HEK293T (cell line): ENCODE data around the gene ELOA.
A peak's percentile ranks its signal among the peaks of the same experiment; 100 is the strongest.

Experiments used
- CTCF ChIA-PET: fragments of 350-600 bp; formaldehyde crosslinking; extraction: SDS; loops from one replicate; lab custom pipeline; 2021; ENCODE audit warnings: antibody characterized with exemption, inconsistent platforms; lab: Yijun Ruan, JAX
- POLR2A ChIA-PET: fragments of 350-600 bp; formaldehyde crosslinking; extraction: SDS; loops from one replicate; lab custom pipeline; 2020; ENCODE audit warnings: antibody characterized with exemption, inconsistent platforms; lab: Yijun Ruan, JAX
- DNase-seq: peaks from one replicate; pipeline ENCODE4 v3.0.0; 2012; ENCODE audit warnings: mixed read lengths; ENCODE audit errors: extremely low spot score
- ARNT ChIP-seq: fragments of 450-650 bp; IDR thresholded peaks from 2 replicates; pipeline ENCODE4 v1.6.1; 2017; ENCODE audit warnings: mild to moderate bottlenecking
- BHLHE40 ChIP-seq: fragments of 450-650 bp; IDR thresholded peaks from 2 replicates; pipeline ENCODE4 v1.6.1; 2016; ENCODE audit warnings: mild to moderate bottlenecking, moderate library complexity, borderline replicate concordance
- CTBP1 ChIP-seq: fragments of 450-650 bp; IDR thresholded peaks from 2 replicates; pipeline ENCODE4 v1.6.1; 2016; ENCODE audit warnings: borderline replicate concordance
- ELF4 ChIP-seq: fragments of 450-650 bp; IDR thresholded peaks from 2 replicates; pipeline ENCODE4 v1.6.1; 2017; ENCODE audit warnings: antibody characterized with exemption
- FOXA1 ChIP-seq: fragments of 450-650 bp; IDR thresholded peaks from 2 replicates; pipeline ENCODE4 v1.6.1; 2016; ENCODE audit warnings: mild to moderate bottlenecking
- FOXK2 ChIP-seq: fragments of 450-650 bp; IDR thresholded peaks from 2 replicates; pipeline ENCODE4 v1.6.1; 2016; ENCODE audit warnings: mild to moderate bottlenecking
- FOXM1 ChIP-seq: fragments of 450-650 bp; IDR thresholded peaks from 2 replicates; pipeline ENCODE4 v1.6.1; 2017; ENCODE audit warnings: mild to moderate bottlenecking, borderline replicate concordance
- HDGF ChIP-seq: fragments of 450-650 bp; IDR thresholded peaks from 2 replicates; pipeline ENCODE4 v1.6.1; 2017; ENCODE audit warnings: antibody characterized with exemption, borderline replicate concordance
- L3MBTL2 ChIP-seq: fragments of 450-650 bp; conservative IDR thresholded peaks from 2 replicates; pipeline ENCODE4 v1.6.1; 2016; ENCODE audit warnings: mild to moderate bottlenecking
- LEF1 ChIP-seq: fragments of 450-650 bp; IDR thresholded peaks from 2 replicates; pipeline ENCODE4 v1.6.1; 2017; ENCODE audit warnings: mild to moderate bottlenecking, borderline replicate concordance
- NFRKB ChIP-seq: fragments of 450-650 bp; IDR thresholded peaks from 2 replicates; pipeline ENCODE4 v1.6.1; 2016; ENCODE audit warnings: mild to moderate bottlenecking, moderate library complexity
- SP1 ChIP-seq: fragments of 450-650 bp; IDR thresholded peaks from 2 replicates; pipeline ENCODE4 v1.6.1; 2017
- SUZ12 ChIP-seq: fragments of 450-650 bp; IDR thresholded peaks from 2 replicates; pipeline ENCODE4 v1.6.1; 2016; ENCODE audit warnings: mild to moderate bottlenecking
- TARDBP ChIP-seq: fragments of 450-650 bp; IDR thresholded peaks from 2 replicates; pipeline ENCODE4 v1.6.1; 2016
- ZNF384 ChIP-seq: fragments of 450-650 bp; IDR thresholded peaks from 2 replicates; pipeline ENCODE4 v1.6.1; 2016
- TF ChIP-seq, protein P1 (sequence below): fragments of 450-650 bp; IDR thresholded peaks from 2 replicates; pipeline ENCODE4 v1.6.1; 2016

Gene ELOA, protein sequence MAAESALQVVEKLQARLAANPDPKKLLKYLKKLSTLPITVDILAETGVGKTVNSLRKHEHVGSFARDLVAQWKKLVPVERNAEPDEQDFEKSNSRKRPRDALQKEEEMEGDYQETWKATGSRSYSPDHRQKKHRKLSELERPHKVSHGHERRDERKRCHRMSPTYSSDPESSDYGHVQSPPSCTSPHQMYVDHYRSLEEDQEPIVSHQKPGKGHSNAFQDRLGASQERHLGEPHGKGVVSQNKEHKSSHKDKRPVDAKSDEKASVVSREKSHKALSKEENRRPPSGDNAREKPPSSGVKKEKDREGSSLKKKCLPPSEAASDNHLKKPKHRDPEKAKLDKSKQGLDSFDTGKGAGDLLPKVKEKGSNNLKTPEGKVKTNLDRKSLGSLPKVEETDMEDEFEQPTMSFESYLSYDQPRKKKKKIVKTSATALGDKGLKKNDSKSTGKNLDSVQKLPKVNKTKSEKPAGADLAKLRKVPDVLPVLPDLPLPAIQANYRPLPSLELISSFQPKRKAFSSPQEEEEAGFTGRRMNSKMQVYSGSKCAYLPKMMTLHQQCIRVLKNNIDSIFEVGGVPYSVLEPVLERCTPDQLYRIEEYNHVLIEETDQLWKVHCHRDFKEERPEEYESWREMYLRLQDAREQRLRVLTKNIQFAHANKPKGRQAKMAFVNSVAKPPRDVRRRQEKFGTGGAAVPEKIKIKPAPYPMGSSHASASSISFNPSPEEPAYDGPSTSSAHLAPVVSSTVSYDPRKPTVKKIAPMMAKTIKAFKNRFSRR

GRCh38 chr1:23743287-23744152, at the start of gene ELOA:
Gene ELOA (plus strand): TSS chr1:23743471. CDS start chr1:23743504, 33 bp downstream.
- ChIA-PET CTCF (no interaction called here), POLR2A (interaction anchor here (0.6 to 2.6 kb wide), 18 partner anchors 9 to 407 kb away, joined by 3 to 21 read pairs (median 3); partner anchors contain the start of genes PITHD1 and RPL11)
- no peak for TF ChIP-seq TARDBP
- TF ChIP-seq HDGF = no peak
- TF ChIP-seq NFRKB = no peak
- TF ChIP-seq ELF4 = peak; percentile 32; the same call in 1 of the 2 replicates
- peak; percentile 10; the same call in 1 of the 2 replicates for TF ChIP-seq CTBP1
- TF ChIP-seq LEF1 = peak; percentile 57; the same call in 1 of the 2 replicates
- no peak for TF ChIP-seq FOXA1
- peak; percentile 71; the same call in 1 of the 2 replicates for TF ChIP-seq FOXM1
- DNase-seq = peak; percentile 80

GRCh38 chr1:23693599-23693998, 49.7 kb upstream of the ELOA start:
- ChIA-PET POLR2A (no interaction called here), CTCF (no interaction called here)
- DNase-seq = no peak
- TF ChIP-seq FOXA1 = no peak
- TF ChIP-seq SP1 = no peak
- no peak for TF ChIP-seq CTBP1
- no peak for TF ChIP-seq FOXK2
- TF ChIP-seq SUZ12 = no peak
- no peak for TF ChIP-seq NFRKB
- TF ChIP-seq ZNF384 = no peak
- TF ChIP-seq, protein P1, sequence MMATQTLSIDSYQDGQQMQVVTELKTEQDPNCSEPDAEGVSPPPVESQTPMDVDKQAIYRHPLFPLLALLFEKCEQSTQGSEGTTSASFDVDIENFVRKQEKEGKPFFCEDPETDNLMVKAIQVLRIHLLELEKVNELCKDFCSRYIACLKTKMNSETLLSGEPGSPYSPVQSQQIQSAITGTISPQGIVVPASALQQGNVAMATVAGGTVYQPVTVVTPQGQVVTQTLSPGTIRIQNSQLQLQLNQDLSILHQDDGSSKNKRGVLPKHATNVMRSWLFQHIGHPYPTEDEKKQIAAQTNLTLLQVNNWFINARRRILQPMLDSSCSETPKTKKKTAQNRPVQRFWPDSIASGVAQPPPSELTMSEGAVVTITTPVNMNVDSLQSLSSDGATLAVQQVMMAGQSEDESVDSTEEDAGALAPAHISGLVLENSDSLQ = no peak
- no peak for TF ChIP-seq ARNT
- no peak for TF ChIP-seq FOXM1
- no peak for TF ChIP-seq BHLHE40
- no peak for TF ChIP-seq ELF4
- no peak for TF ChIP-seq TARDBP
- TF ChIP-seq L3MBTL2 = no peak
- no peak for TF ChIP-seq LEF1
- TF ChIP-seq HDGF = no peak

GRCh38 chr1:23694371-23694770, 48.9 kb upstream of the ELOA start:
- no peak for DNase-seq
- CTCF ChIA-PET = no interaction called here
- POLR2A ChIA-PET = no interaction called here
- no peak for TF ChIP-seq L3MBTL2
- no peak for TF ChIP-seq ELF4
- TF ChIP-seq FOXK2 = no peak
- TF ChIP-seq LEF1 = no peak
- no peak for TF ChIP-seq NFRKB
- no peak for TF ChIP-seq BHLHE40

DNA sequence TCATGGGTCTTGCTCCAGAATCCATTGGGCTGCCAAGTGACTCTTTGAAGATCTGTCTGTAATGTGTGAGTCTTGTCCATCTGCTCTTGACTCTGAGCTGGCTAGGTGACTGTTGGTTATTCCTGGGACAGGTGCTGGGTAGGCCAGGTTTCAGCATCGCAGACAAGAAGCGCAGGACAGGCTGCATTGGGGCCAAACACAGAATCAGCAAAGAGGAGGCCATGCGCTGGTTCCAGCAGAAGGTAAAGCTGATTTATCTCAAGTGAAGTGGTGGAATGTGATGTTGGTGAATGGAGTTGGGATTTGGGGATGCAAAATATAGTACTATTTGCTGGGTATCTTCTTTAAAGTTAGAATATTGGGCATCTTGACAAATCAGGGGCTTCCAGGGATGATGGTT, 47.6 kb upstream of the ELOA start:
- ChIA-PET POLR2A (no interaction called here), CTCF (no interaction called here)
- no peak for DNase-seq
- TF ChIP-seq ZNF384 (no peak), ELF4 (no peak), FOXK2 (no peak), HDGF (no peak), FOXA1 (no peak), SP1 (no peak), LEF1 (no peak), TARDBP (no peak), ARNT (no peak), FOXM1 (no peak), BHLHE40 (no peak), SUZ12 (no peak)
- TF ChIP-seq, protein P1 = no peak

GRCh38 chr1:23696335-23696989, 46.8 kb upstream of the ELOA start:
- TF ChIP-seq BHLHE40 (no peak), NFRKB (no peak), SUZ12 (no peak), ARNT (no peak), FOXM1 (no peak), L3MBTL2 (no peak), SP1 (no peak), HDGF (no peak), ZNF384 (no peak), FOXK2 (no peak), LEF1 (no peak), CTBP1 (no peak), TARDBP (no peak)
- TF ChIP-seq, protein P1 = no peak
- ChIA-PET POLR2A (no interaction called here), CTCF (no interaction called here)
- DNase-seq = no peak
